ENCODE data around the gene FAAP20.
A peak's percentile ranks its signal among the peaks of the same experiment; 100 is the strongest.

The FAAP20 gene

DNA sequence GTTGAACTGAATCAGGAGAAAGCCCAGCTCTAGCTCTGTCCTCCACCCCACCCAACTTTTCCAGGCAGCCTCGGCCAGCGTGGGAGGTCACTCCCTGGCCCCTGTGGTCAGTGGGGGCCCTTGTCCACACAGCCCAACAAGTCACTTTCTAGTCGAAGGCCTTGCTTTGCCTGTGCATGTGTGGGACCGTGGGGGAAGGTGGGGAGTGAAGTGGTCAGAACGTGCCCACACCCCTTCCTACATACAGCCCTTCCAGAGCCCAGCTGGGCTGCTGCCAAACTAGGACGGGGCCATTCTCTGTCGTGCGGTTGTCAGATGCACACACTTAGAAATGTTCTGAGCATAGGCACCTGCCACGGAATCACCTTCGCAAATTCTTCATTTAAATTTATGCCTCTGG, 18.0 kb downstream of the FAAP20 start:
- DNase-seq = no peak

DNA sequence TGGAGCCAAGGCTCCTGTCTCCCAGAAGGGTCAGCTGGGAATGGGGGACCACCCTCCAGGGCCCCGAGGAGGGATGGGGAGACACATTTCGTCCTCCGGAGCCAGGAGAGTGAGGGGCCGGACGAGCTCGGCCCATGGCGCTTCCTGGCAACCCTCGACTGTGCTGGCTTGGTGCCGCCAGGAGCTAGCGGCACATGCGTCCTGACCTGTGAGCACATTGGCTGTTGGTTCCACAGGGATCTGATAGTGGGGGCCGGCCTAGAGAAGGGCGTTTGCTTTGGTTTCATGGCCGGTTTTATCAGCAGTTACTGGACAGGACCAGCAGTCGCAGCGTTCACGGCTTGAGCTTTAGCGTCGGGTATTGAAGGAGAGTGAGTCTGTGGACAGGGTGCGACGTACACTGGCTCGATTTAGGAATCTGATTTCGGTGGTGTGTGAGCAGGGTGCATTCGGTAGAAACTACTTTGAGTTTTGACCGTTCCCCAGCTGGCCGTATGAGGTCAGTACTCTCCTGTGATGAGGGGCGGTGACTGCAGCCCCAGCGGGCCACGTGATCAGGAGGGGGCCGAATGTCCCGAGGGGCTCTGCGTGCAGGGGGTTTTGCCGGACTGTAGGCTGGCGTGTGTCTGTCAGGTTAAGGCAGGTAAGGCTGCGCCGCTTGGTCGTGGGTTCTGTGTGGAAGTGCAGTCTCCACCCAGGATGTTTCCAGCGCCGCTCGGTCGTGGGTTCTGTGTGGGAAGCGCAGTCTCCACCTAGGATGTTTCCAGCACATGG, 18.7 kb downstream of the FAAP20 start:
- DNase-seq = no peak

DNA sequence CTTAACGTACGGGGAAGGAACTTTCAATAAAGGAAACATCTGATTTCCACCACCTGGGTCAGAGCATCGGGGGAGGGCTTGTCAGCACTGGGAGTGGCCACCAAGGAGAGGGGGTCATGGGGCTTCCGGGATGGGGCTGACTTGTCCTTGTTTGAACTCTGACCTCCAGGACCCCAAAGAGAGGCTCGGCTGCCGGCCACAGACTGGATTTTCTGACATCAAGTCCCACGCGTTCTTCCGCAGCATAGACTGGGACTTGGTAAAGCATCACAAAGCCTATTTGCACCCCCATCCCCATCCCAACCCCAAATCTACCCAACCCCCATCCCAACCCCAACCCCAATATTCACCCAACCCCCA, 19.5 kb downstream of the FAAP20 start:
- no peak for DNase-seq

DNA sequence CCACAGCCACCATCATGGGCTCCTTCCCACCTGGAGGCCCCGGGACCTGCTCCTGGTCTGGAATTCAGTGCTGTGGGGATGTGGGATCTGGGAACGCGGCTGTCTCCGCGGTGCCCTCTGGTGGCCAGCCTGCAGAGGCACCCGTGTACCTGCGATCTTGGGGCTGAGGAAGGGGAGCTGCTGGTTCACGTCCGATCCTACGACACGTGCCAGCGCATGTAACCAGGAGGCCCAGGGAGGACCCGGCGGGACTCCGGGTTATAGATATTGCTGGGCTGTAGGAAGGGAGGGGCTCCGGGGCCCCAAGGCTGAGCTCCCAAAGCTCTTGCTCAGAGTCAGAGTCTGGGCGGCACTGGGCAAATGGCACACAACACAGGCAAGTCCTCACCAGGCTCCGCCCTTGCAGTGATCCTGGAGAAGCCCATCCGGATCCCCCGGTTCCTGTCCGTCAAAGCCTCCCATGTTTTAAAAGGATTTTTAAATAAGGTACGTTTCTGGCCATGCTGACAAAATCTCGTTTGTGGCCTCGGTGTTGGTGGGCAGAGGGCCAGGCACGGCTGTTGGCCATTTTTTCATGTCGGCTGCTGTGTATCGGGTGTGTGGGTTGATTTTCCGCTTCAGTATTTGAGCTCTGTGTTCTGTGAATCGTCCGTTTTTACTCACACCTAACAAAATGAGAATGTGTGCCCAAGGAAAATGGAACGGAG, 20.1 kb downstream of the FAAP20 start:
- DNase-seq = peak; percentile 51

DNA sequence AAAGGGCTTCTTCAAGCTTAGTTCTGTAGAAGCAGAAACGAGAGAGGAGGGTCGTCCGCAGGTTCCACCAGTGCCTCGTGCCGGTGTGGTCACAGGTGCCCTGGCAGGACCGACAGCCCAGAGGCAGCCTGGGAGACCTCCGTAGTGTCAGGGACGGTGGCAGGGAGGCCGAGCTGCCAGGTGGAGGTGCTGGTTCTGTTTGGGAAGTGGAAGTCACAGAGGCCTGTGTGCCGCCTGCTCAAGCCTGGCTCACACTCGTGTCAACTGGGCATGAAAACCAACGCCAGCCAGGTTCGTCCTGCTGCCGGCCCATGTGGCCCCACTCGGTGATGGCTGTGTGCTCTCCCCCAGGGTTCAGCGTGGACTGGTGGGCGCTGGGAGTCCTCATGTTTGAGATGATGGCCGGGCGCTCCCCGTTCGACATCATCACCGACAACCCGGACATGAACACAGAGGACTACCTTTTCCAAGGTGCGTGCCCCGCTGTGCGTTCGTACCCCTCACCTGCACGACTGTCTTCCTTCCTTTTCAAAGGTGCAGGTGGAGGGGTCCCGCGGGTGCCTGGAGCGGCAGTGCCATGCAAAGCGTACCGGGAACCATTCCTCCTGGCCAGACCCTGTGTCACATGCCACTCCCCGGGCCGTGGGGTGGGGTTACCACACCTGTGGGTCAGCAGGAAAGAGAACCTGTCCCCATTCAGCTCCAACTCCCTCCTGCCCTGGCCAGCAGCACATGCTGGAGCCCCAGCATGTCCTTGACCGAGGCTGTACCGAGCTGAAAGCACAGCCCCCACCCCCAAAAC, 20.8 kb downstream of the FAAP20 start:
- no peak for DNase-seq

DNA sequence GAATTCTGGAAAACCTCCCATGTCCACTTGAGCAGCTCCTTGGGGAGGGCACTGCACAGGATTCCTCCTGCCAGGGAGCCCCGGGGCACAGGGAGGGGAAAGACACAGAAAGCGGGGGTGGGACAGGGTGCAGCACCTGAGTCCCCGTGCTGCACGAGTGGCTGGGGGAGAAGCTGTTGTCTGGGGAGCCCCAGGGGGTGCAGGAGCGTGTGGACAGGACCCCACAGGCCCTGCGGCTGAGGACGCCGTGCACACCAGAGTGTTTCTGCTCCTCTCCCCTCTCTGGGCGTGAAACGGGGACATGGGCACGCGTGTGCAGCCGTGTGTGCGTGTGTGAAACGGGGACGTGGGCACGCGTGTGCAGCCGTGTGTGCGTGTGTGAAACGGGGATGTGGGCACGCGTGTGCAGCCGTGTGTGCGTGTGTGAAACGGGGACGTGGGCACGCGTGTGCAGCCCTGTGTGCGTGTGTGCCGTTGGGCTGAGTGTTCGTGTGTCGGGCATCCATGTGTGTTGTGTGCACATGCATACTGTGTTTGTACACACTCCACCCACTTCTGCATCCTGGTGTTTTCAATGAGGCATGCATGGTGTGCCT, 21.9 kb downstream of the FAAP20 start:
- no peak for DNase-seq

DNA sequence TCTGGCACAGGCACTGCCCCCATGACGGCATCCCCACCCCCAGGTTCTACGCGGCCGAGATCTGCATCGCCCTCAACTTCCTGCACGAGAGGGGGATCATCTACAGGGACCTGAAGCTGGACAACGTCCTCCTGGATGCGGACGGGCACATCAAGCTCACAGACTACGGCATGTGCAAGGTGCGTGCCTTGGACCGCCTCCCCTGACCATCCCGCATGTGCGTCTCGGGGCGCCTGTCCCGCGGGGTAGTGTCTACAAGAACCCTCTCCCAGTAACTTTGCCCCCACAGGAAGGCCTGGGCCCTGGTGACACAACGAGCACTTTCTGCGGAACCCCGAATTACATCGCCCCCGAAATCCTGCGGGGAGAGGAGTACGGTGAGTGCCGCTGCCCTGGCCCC, 22.6 kb downstream of the FAAP20 start:
- DNase-seq = no peak

DNA sequence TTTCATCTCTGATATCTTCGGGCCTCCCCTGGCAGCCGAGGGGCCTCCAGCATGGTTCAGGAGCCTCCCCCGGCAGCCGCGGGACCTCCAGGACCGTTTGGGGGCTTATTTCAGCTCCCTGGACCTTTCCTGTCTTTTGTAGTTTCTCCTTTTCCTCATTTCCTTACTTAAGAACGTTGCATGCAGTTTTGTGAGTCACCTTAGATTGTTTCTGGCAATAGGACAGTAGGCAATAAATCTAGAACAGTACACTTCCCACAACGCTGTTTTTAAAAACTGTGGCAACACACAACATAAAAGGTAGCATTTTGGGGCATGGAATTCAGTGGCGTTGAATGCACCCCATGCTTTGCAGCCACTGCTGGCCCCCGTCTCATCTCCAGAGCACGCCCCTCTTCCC, 24.4 kb downstream of the FAAP20 start:
- DNase-seq = no peak

DNA sequence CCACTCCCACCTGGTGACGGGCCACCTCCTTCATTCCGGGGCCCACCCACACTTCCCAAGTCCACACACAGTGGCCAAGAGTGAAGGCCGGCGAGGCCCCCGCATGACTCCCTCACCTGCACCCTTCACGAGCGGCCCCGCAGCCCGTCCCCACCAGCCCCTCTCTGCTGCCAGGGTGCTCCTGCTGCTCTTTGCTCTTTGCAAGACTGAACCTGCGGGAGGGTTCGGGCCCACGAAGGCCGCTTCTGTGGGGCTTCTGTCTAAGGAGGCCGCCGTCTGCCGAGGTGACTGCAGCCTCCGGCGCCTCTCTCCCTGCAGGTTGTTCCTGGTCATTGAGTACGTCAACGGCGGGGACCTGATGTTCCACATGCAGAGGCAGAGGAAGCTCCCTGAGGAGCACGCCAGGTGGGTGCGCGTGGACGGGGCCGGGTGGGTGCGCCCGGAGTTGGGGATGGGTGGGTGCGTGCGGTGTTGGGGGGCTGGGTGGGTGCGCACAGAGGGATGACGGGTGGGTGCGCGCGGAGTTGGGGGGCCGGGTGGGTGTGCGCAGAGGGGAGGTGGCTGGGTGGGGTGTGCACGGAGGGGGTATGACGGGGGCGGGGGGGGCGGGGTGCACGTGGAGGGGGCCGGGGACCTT, 25.3 kb downstream of the FAAP20 start:
- DNase-seq = no peak

DNA sequence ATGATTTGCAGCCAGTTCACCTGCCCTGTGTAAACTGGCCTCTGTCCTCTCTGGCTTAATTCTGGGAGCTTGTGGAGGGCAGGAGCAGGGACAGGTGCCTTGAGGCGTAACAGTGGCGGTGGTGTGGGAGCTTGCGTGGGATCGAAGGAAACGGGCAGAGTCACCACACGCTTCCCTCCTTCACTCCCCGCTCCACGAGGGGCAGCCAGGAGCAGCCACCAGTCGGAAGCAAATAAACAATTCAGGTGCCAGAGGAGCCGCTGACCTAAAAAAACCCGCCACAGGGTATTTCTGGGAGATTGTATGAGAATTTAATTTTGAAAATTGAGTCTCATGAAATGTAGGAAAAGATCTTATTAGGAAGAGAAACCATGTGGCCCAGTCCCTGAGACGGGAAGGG, 26.0 kb downstream of the FAAP20 start:
- DNase-seq = no peak

DNA sequence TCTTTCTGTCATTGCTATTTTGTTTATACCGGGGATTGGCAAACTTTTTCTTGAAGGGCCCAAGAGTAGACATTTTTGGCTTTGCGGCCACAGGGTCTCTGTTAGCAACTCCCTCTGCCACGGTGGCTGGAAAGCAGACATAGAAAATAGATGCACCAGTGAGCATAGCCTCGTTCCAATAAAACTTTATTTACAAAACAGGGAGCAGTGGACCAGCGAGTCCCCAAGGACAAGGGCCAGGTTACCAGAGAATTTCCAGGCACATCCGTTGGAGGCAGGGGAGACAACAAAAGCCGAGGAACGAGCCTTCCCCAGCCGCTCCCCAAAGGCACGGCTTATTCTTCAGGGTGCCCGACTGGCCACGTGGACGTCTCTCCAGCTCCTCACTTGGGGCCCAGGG, 26.5 kb downstream of the FAAP20 start:
- no peak for DNase-seq

DNA sequence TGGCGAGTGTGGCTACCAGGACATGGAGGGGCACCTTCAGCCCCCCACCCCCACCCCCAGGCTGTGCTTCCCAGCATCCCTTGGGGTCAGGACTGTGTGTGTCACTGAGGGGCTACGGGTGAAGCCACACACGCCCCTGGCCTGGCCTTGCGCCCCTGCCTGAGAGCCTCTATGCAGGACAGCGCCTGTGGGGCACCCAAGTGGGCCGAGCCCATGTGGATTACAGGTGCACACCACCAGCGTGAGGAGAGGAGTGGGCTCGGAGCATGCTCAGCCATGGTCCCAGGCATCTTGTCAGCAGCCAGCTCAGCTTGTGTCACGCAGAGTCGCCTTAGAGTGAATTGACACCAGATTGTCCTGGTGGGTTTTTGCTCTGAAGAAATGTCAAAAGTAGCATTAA, 27.9 kb downstream of the FAAP20 start:
- DNase-seq = no peak

DNA sequence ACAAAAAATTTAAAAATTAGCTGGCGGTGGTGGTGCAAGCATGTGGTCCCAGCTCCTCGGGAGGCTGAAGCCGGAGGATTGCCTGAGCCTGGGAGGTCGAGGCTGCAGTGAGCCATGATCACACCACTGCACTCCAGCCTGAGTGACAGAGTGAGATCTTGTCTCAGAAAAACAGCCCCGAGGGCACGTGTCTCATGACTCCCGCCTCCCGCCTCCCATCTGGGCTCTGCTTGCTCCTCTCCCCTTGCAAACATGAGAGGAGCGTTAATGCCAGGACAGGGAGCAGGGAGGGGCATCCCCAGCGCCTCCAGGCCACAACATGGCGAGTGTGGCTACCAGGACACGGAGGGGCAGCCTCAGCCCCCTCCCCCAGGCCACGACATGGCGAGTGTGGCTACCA, 28.3 kb downstream of the FAAP20 start:
- DNase-seq = no peak

DNA sequence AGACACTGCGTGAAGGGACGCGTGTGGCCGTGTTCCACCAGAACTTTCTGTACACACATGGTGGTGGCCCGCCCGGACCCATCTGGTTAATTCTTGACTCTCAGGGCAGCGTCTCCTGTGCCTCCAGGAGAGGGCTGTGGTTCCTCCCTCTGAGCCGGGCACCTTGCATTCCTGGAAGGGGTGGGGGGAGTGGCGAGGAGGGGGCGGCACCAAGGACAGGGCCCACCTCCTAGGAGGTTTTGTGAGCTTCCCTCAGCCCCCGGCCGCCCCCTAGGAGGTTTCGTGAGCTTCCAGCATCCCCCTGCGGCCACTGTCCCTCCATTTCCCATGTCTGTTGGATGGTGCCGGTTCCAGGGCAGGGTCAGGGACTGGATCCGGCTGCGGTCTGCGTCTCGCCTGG, 28.9 kb downstream of the FAAP20 start:
- DNase-seq = no peak

DNA sequence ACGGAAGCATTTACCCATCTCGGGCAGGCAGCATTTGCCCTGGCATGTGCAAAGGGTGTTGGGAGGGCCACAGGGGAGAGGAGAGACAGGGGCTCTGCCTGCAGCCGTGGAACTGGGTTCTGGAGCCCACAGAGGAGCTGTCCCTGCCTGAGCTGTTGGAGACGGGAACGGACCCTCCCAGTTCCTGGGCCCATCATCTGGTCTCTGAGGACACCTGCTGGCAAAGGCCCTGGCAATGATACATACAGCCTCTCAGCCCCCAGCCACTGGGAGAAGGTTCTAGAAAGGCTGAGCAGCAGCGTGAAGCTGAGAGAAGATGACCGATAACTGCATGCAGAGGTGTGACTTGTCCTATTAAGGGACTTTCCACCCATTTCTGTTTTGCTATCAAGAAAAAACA, 31.4 kb downstream of the FAAP20 start:
- DNase-seq = no peak

DNA sequence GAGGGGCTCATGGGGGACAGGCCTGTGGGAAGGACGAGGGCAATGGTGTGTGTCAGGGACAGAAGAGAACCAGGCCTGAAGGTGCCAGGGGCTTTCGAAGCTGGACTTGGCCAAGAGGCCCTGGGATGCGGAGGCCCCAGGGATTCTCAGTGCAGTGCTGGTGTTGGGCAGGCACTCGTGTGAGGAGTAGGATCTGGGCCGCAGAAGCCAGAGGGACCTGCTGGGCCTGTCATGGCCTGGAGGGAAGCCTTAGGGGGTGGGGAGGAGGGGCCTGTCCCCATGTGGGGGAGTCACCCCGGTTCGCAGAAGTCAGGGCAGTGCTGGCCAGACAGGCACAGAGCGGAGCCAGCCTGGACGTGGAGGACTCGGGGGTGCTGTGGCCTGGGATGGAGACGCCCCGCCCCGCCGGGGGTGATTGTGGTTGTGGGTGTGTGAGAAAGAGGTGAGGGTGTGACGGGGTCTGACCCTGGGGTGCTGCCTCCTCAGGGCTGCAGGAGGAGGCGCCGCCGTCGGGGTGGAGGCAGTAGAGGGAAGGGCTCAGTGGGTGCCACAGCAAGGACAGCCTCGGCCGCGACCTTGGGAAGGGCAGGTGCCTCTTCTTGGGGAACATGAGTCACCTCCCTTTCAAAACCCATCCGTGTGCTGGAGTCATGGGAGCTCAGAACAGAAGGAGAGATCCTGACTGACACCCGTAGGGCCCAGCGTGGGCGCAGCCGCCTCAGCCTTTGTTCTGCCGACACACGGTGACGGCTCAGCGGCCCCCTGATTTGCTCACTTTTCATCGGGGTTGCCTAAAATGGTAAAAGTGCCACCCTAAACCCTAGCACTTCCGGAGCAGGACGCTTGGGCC, 33.9 kb downstream of the FAAP20 start:
- DNase-seq = no peak

DNA sequence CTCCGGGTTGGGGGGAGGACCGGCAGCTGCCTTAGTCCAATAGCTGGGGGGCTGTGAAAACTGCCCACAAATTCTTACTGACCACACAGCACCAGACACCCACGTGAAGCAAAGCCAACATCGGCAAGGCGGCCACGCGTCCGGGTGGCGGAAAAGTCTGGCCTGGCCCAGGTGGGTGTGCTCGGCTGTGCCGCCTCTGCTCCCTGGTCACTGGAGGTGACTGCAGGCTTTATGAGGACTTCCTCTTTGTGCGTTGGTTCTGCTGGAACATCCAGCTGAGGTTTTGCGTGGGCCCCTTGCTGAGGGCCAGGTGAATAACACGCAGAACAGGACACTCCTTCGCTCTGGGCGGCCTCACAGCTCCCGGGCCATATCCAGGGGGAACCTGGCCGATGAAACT, 35.4 kb downstream of the FAAP20 start:
- no peak for DNase-seq

DNA sequence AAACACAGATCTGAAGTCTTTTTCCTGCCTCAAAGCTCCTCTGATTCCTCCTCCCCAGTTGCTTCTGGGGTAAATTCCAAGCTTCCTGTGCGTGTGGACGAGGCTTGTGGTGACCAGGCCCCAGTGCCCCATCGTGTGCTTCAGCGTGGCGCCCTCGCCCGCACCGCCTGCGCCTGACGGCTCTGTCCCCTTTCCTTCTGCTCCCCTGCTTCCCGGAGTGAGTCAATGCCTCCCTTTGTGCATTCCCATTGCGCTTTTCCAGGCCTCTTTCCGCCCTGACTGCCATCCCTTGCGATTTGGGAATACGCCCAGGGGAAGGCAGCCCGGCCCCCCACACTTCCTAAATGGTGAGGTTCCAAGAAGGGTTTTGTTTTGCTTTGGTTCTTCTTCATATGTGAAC, 36.3 kb downstream of the FAAP20 start:
- no peak for DNase-seq

DNA sequence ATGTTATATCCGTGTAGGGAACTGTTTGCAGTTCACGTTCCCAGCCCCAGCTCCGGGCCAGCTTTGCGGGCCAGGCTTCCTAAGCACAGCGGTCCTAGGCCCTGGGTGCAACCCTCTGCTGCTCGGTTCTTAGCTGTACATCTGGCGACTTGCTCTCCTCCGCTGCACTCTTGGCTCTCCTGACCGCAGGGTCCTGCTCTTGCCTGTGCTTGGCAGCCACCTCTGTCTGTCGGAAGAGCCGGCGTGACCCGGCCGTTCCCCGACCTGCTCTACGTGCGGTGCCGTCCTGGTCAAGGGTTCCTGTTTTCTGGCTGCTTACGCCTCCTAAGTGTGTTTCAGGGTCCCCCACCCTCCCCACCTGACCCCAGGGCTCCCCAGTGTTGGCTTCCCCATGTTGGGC, 36.7 kb downstream of the FAAP20 start:
- no peak for DNase-seq

DNA sequence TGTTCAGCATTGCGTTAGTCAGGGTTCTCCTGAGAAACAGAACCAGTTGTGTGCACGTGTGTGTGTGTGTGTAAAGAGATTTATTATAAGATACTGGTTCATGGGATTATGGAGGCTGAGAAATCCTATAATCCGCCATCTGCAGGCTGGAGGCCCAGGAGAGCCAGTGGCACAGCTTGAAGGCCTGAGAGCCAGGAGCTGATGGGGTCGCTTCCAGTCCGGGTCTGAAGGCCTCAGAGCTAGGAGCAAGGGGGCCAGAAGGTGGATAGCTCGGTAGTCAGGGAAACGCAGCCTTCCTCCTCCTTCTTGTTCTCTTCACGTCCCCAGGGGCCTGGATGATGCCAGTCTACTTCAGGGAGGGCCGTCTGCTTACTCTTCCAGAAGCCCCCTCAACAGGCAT, 37.7 kb downstream of the FAAP20 start:
- no peak for DNase-seq

DNA sequence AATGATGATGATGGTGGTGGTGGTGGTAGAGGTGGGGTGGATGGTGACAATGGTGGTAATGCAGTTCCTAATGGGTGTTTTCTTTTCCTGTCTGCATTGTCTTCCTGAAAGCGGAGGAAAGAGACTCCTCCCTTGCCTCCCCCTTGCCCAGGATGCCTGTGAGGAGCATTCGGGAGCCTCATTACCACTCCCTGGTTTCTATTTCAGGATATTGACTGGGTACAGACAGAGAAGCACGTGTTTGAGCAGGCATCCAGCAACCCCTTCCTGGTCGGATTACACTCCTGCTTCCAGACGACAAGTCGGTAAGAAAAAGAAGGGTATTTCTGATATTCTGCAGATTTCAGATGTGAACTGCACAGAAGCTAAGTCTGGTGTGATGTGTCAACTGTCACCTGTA, 38.8 kb downstream of the FAAP20 start:
- no peak for DNase-seq

DNA sequence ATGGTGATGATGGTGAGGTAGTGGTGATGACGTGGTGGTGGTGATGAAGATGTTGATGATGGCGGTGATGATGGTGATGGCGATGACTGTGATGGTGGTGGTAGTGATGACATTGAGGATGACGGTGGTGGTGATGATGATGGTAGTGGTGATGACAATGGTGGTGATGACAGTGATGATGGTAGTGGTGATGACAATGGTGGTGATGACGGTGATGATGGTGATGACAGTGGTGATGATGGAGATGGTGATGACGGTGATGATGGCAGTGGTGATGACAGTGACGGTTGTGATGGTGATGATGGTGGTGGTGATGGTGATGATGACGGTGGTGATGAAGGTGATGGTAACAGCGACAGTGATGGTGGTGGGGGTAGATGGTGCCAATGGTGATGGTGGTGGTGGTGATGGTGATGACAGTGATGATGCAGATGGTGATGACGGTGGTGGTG, 39.4 kb downstream of the FAAP20 start:
- no peak for DNase-seq
